ENCODE data around the gene LTBP2. TPM values are rescaled to one million over a fixed set of nuclear protein-coding genes. Genes with fewer than 3 reads are reported as not detected.

The LTBP2 gene
- total and polyA plus RNA-seq, 5 donors from 2014 or later: 0.02 to 0.54 (median 0.17) TPM

DNA sequence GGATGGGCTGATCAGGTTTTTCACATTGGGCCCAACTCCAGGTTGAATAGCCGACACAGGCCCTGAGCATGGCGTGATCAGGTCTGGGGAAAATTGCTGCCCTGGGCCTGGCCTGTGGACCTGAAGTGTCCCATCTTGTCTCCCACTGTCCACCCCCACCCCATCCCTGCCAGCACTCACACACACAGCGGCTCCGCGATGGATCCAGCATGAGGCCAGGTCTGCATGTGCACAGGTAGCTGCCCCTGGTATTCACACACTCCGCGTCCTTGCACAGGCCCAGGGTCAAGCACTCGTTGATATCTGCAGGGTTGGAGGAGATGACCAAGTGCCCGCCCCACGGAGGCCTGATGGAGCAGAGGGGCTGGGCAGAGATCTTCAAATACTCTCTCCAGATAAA is 79.8 kb downstream of the LTBP2 start:
- Mint-ChIP-seq H3K9me3 (peaks cover 0 to 1% (median 0%) of the 10 kb centered on the region in 7 donors), H3K4me3 (no peak overlapping the region), H3K27me3 (peaks cover 7% of the 10 kb centered on the region), H3K4me1 (peaks cover 0 to 2% (median 1%) of the 10 kb centered on the region in 4 donors), H3K27ac (no peak overlapping the region), H3K36me3 (no peaks in the 10 kb centered on the region)
- no peak for ATAC-seq (ENCODE audit: low read depth in 2 of 2)
- no peak overlapping the region for H3K27ac ChIP-seq (ENCODE audit: insufficient read depth, low read length, poor library complexity, severe bottlenecking)
- no peak for DNase-seq
- H3K36me3 ChIP-seq (ENCODE audit: control insufficient read depth, insufficient read depth, low read length): no peaks in the 10 kb centered on the region
- no peak overlapping the region for H3K4me3 ChIP-seq (ENCODE audit: low read depth, low read length)
- no peaks in the 10 kb centered on the region for H3K4me1 ChIP-seq (ENCODE audit: control insufficient read depth, insufficient read depth, low read length, poor library complexity, severe bottlenecking)
- H3K27me3 ChIP-seq (ENCODE audit: control insufficient read depth, insufficient read depth, low read length): no peaks in the 10 kb centered on the region
- no peaks in the 10 kb centered on the region for H3K9me3 ChIP-seq (ENCODE audit: control insufficient read depth in 2 of 2, low read length in 2 of 2)

DNA sequence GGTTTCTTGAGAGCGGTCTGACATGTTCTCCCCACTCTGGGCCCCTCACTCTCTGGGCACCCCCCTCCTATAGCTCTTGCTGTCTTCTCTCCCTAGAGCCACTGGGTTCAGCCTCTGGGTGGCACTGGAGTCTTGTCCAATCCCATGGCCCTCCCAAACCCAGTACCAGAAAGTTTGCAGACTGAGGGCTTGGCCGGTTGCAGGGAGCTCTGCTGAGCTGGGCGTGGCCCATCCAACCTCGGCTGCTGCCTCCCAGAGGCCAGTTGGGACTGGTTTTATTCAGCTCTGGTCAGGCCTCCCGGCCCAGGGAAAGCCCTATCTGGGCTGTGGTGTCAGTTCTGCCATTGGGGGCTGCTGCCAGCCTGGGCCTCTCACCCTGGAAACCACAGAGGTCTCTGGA is 80.6 kb downstream of the LTBP2 start:
- DNase-seq: no peak
- Mint-ChIP-seq H3K9me3 (peaks cover 0 to 1% (median 0%) of the 10 kb centered on the region in 7 donors), H3K36me3 (no peaks in the 10 kb centered on the region), H3K27ac (no peak overlapping the region), H3K4me1 (peaks cover 0 to 2% (median 1%) of the 10 kb centered on the region in 4 donors), H3K27me3 (peaks cover 10% of the 10 kb centered on the region), H3K4me3 (no peak overlapping the region)
- no peaks in the 10 kb centered on the region for H3K4me1 ChIP-seq (ENCODE audit: control insufficient read depth, insufficient read depth, low read length, poor library complexity, severe bottlenecking)
- no peak for ATAC-seq (ENCODE audit: low read depth in 2 of 2)
- H3K4me3 ChIP-seq (ENCODE audit: low read depth, low read length): no peak overlapping the region
- H3K9me3 ChIP-seq (ENCODE audit: control insufficient read depth in 2 of 2, low read length in 2 of 2): no peaks in the 10 kb centered on the region
- no peaks in the 10 kb centered on the region for H3K36me3 ChIP-seq (ENCODE audit: control insufficient read depth, insufficient read depth, low read length)
- no peak overlapping the region for H3K27ac ChIP-seq (ENCODE audit: insufficient read depth, low read length, poor library complexity, severe bottlenecking)
- no peaks in the 10 kb centered on the region for H3K27me3 ChIP-seq (ENCODE audit: control insufficient read depth, insufficient read depth, low read length)

DNA sequence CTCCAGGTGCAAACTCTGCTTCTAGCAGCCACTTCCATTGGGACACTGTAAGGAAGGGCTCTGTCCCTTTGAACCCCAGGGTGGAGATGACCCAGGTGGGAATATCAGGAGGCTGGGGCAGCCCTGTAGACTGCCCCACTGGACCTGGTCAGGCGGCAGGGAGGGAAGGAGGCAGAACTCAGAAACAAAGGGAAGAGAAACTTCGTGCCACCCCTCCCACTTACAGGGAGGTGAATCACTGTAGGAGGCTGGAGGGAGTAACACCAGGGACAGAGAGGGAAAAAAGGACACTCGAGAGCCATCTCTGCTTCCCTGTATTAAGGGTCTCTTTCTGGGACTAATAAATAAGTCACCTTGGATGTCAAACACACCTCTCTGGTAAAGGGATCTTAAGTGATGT is 81.0 kb downstream of the LTBP2 start:
- DNase-seq: no peak
- Mint-ChIP-seq H3K27ac (no peak overlapping the region), H3K9me3 (peaks cover 0 to 1% (median 0%) of the 10 kb centered on the region in 7 donors)

DNA sequence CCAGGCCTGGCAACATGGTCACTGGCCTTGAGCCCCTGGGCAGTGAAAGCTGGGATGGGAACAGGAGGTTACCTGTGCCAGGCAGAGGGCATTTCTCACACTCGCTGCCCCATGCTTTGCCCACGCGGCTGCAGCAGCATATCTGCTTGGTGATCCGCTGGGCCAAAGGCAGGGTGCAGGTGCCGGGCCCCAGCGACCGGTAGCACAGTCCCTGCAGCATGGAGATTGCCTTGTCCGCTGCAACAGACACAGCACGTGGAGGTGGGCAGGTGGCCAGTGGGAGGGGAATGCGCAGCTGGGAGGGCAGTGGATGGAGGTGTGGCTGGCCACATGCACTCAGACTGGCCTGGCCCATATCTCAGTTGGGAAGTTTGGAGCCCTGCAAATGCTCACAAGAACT is 83.2 kb downstream of the LTBP2 start:
- Mint-ChIP-seq H3K9me3 (peaks cover 0 to 1% (median 0%) of the 10 kb centered on the region in 7 donors), H3K27ac (no peak overlapping the region), H3K4me3 (no peak overlapping the region), H3K27me3 (peaks cover 22% of the 10 kb centered on the region), H3K4me1 (peaks cover 0 to 2% (median 1%) of the 10 kb centered on the region in 4 donors), H3K36me3 (no peaks in the 10 kb centered on the region)
- Histone ChIP-seq H3K4me1 (ENCODE audit: control insufficient read depth, insufficient read depth, low read length, poor library complexity, severe bottlenecking) (no peaks in the 10 kb centered on the region), H3K9me3 (ENCODE audit: control insufficient read depth in 2 of 2, low read length in 2 of 2) (no peaks in the 10 kb centered on the region), H3K27me3 (ENCODE audit: control insufficient read depth, insufficient read depth, low read length) (no peaks in the 10 kb centered on the region), H3K27ac (ENCODE audit: insufficient read depth, low read length, poor library complexity, severe bottlenecking) (no peak overlapping the region), H3K4me3 (ENCODE audit: low read depth, low read length) (no peak overlapping the region), H3K36me3 (ENCODE audit: control insufficient read depth, insufficient read depth, low read length) (no peaks in the 10 kb centered on the region)
- DNase-seq: no peak
- ATAC-seq (ENCODE audit: low read depth in 2 of 2): no peak

More for the DNA sequence above, 81.0 kb downstream of the LTBP2 start:
- Histone ChIP-seq H3K4me3 (ENCODE audit: low read depth, low read length) (no peak overlapping the region), H3K27ac (ENCODE audit: insufficient read depth, low read length, poor library complexity, severe bottlenecking) (no peak overlapping the region), H3K9me3 (ENCODE audit: control insufficient read depth in 2 of 2, low read length in 2 of 2) (no peaks in the 10 kb centered on the region), H3K36me3 (ENCODE audit: control insufficient read depth, insufficient read depth, low read length) (no peaks in the 10 kb centered on the region), H3K27me3 (ENCODE audit: control insufficient read depth, insufficient read depth, low read length) (no peaks in the 10 kb centered on the region), H3K4me1 (ENCODE audit: control insufficient read depth, insufficient read depth, low read length, poor library complexity, severe bottlenecking) (no peaks in the 10 kb centered on the region)
- Mint-ChIP-seq H3K27me3 (peaks cover 14% of the 10 kb centered on the region), H3K4me3 (no peak overlapping the region), H3K4me1 (peaks cover 0 to 2% (median 1%) of the 10 kb centered on the region in 4 donors), H3K36me3 (no peaks in the 10 kb centered on the region)
- no peak for ATAC-seq (ENCODE audit: low read depth in 2 of 2)

DNA sequence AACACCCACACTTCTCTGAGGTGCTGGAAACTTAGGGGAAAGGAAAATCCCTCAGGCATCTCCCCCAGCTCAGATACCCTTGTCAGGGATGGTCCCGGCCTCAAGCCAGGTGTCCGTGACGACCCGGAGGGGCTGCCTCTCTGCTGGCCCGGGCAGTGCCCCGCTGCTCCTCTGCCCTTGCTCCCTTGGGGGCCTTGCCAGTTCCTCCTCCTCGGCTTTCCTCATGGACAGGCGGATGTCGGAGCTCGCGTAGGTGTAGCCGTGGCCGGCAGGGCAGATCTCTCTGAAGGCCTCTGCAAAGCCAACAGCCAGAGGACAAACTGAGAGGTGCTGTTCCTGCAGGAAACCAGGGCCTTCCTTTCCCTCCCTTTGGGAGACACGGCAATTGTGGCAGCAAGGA is 83.6 kb downstream of the LTBP2 start:
- no peak for ATAC-seq (ENCODE audit: low read depth in 2 of 2)
- H3K4me1 Mint-ChIP-seq: peaks cover 0 to 2% (median 0%) of the 10 kb centered on the region in 4 donors
- peaks cover 20% of the 10 kb centered on the region for H3K27me3 Mint-ChIP-seq
- no peak for DNase-seq
- no peak overlapping the region for H3K4me3 ChIP-seq (ENCODE audit: low read depth, low read length)
- no peak overlapping the region for H3K4me3 Mint-ChIP-seq
- no peaks in the 10 kb centered on the region for H3K27me3 ChIP-seq (ENCODE audit: control insufficient read depth, insufficient read depth, low read length)
- no peaks in the 10 kb centered on the region for H3K36me3 ChIP-seq (ENCODE audit: control insufficient read depth, insufficient read depth, low read length)
- no peaks in the 10 kb centered on the region for H3K4me1 ChIP-seq (ENCODE audit: control insufficient read depth, insufficient read depth, low read length, poor library complexity, severe bottlenecking)
- H3K27ac Mint-ChIP-seq: no peak overlapping the region
- H3K27ac ChIP-seq (ENCODE audit: insufficient read depth, low read length, poor library complexity, severe bottlenecking): no peak overlapping the region
- H3K9me3 ChIP-seq (ENCODE audit: control insufficient read depth in 2 of 2, low read length in 2 of 2): no peaks in the 10 kb centered on the region
- peaks cover 0 to 1% (median 0%) of the 10 kb centered on the region in 7 donors for H3K9me3 Mint-ChIP-seq
- H3K36me3 Mint-ChIP-seq: no peaks in the 10 kb centered on the region

DNA sequence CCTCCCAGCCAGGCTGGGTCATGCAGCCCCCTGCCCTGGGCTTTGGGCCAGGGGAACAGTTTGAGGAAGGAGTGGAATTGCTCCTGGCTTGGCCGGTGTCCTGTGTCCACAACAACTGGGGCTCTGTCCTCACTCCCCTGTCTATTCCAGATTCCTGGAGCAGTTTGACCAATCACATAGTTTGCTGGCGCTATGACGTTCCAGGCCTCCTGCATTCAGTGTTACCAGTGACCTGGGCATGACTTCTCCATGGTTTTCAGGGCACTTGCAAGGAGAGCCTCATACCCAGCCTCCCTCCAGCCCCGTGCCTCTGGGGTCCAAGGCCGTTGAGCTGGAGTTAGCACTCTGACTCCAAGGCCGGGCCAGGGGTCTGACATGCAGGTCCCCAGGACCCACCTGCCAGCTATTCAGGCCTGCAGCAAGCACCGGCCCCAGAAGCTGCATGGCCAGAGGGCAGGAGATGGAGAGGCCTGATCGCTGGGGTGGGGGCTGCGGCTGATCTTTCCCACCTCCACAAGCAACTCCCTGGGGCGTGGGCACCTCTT is 84.2 kb downstream of the LTBP2 start:
- H3K27ac Mint-ChIP-seq: peak overlapping the region in 1 of 3 donors; percentile 60
- H3K36me3 ChIP-seq (ENCODE audit: control insufficient read depth, insufficient read depth, low read length): no peaks in the 10 kb centered on the region
- H3K4me3 ChIP-seq (ENCODE audit: low read depth, low read length): no peak overlapping the region
- H3K4me3 Mint-ChIP-seq: no peak overlapping the region
- H3K27me3 ChIP-seq (ENCODE audit: control insufficient read depth, insufficient read depth, low read length): no peaks in the 10 kb centered on the region
- H3K4me1 ChIP-seq (ENCODE audit: control insufficient read depth, insufficient read depth, low read length, poor library complexity, severe bottlenecking): no peaks in the 10 kb centered on the region
- DNase-seq (no peak), ATAC-seq (ENCODE audit: low read depth in 2 of 2) (no peak)
- H3K27me3 Mint-ChIP-seq: peaks cover 16% of the 10 kb centered on the region
- peaks cover 0 to 3% (median 0%) of the 10 kb centered on the region in 7 donors for H3K9me3 Mint-ChIP-seq
- H3K4me1 Mint-ChIP-seq: no peaks in the 10 kb centered on the region
- H3K36me3 Mint-ChIP-seq: no peaks in the 10 kb centered on the region
- no peak overlapping the region for H3K27ac ChIP-seq (ENCODE audit: insufficient read depth, low read length, poor library complexity, severe bottlenecking)
- H3K9me3 ChIP-seq (ENCODE audit: control insufficient read depth in 2 of 2, low read length in 2 of 2): no peaks in the 10 kb centered on the region

DNA sequence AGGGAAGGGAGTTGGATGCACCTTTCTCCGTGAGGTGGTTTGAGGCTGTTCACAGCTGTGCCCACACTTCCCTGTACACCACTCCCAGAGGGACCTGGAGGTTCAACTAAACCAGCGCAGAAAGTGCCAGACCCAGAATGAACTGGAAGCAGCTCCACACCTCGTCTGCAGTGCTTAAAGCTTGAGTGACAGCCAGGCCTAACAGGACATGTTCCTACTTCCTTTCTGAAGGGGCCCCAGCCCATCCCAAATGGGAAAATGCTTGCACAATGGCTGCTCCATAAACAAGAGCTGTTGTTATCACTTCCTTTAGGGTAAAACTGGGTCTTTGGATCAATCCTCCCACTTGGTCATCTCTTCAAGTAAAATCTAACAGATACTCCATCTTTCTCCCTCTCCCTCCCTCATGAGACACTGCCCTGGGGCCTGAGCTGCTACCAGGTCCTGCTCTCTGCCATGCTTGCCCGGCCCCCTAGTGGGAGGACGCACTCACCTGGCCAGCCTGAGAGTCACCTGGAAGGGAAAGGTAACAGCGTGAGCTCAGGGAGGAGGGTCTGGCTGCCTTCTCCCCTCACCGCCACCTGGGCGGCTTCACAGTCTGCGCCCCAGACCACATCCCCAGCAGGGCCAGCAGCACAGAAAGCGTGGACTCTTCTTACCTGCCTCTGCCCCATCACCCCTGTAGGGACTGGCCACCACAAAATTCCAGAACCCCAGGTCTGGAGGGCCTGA is 85.0 kb downstream of the LTBP2 start:
- H3K27me3 Mint-ChIP-seq: peaks cover 16% of the 10 kb centered on the region

More for the DNA sequence above, 85.0 kb downstream of the LTBP2 start:
- Histone ChIP-seq H3K27me3 (ENCODE audit: control insufficient read depth, insufficient read depth, low read length) (no peaks in the 10 kb centered on the region), H3K4me1 (ENCODE audit: control insufficient read depth, insufficient read depth, low read length, poor library complexity, severe bottlenecking) (no peaks in the 10 kb centered on the region), H3K4me3 (ENCODE audit: low read depth, low read length) (no peak overlapping the region), H3K36me3 (ENCODE audit: control insufficient read depth, insufficient read depth, low read length) (no peaks in the 10 kb centered on the region), H3K9me3 (ENCODE audit: control insufficient read depth in 2 of 2, low read length in 2 of 2) (no peaks in the 10 kb centered on the region), H3K27ac (ENCODE audit: insufficient read depth, low read length, poor library complexity, severe bottlenecking) (no peak overlapping the region)
- no peaks in the 10 kb centered on the region for H3K36me3 Mint-ChIP-seq
- H3K4me1 Mint-ChIP-seq: no peaks in the 10 kb centered on the region
- no peak overlapping the region for H3K27ac Mint-ChIP-seq
- DNase-seq (no peak), ATAC-seq (ENCODE audit: low read depth in 2 of 2) (no peak)
- H3K9me3 Mint-ChIP-seq: peaks cover 0 to 3% (median 0%) of the 10 kb centered on the region in 7 donors
- no peak overlapping the region for H3K4me3 Mint-ChIP-seq
